ENCODE results near the gene PTBP1. TPM values are rescaled to one million over a fixed set of nuclear protein-coding genes. Genes with fewer than 3 reads are reported as not detected.

The PTBP1 gene
- total RNA-seq, 2 donors from 2014 or later: 284 to 457 TPM

DNA sequence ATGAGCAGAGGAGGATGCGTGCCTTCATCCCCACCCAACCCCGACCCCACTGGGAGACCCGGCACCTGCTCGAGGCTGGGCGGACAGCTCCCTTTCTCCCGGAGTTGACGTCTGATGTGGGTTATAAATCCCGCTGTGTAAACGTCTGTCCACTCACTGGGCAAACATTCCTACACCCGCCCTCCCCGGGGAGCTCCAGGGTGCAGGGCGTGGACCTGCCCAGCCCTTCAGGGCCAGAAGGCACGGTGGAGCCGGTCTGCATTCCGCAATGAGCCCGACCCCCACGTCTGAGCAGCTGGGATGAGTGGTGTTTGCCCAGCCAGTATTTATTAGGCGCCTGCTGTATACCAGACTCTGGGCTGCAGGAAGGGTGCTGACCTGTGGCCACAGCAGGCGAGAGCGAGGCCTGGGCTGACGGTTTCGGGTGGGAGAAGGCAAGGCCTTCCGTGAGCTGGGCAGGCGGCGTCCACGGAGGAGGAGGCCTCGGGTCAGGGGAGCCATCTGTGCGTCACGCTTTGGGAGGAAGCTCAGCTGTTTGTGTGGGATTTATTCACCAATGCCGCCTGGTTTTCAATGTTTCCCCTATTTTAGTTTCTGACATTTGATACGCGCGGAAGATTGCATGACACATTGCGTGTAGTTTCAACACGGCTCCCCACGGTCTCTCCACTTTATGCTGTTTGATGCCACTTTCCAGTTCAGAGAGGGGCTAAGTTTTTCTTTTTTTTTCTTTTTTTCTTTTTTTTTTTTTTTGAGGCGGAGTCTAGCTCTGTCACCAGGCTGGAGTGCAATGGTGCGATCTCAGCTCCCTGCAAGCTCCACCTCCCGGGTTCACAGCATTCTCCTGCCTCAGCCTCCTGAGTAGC lies 44.4 kb upstream of the PTBP1 start:
- Histone ChIP-seq H3K27me3 (no peaks in the 10 kb centered on the region), H3K9me3 (no peaks in the 10 kb centered on the region), H3K4me1 (no peaks in the 10 kb centered on the region), H3K27ac (peak overlapping the region; percentile 98), H3K4me3 (peak overlapping the region; percentile 63), H3K36me3 (no peaks in the 10 kb centered on the region), H3K9ac (ENCODE audit: low read depth in 2 of 2, low read length in 2 of 2) (peak overlapping the region; percentile 61 to 89)
- TF ChIP-seq, protein P1, sequence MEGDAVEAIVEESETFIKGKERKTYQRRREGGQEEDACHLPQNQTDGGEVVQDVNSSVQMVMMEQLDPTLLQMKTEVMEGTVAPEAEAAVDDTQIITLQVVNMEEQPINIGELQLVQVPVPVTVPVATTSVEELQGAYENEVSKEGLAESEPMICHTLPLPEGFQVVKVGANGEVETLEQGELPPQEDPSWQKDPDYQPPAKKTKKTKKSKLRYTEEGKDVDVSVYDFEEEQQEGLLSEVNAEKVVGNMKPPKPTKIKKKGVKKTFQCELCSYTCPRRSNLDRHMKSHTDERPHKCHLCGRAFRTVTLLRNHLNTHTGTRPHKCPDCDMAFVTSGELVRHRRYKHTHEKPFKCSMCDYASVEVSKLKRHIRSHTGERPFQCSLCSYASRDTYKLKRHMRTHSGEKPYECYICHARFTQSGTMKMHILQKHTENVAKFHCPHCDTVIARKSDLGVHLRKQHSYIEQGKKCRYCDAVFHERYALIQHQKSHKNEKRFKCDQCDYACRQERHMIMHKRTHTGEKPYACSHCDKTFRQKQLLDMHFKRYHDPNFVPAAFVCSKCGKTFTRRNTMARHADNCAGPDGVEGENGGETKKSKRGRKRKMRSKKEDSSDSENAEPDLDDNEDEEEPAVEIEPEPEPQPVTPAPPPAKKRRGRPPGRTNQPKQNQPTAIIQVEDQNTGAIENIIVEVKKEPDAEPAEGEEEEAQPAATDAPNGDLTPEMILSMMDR (IDR thresholded peaks at IDR 0.05): no peak
- peak; percentile 94 for DNase-seq
- intact Hi-C loops (cut with DNase I): no loop called here

DNA sequence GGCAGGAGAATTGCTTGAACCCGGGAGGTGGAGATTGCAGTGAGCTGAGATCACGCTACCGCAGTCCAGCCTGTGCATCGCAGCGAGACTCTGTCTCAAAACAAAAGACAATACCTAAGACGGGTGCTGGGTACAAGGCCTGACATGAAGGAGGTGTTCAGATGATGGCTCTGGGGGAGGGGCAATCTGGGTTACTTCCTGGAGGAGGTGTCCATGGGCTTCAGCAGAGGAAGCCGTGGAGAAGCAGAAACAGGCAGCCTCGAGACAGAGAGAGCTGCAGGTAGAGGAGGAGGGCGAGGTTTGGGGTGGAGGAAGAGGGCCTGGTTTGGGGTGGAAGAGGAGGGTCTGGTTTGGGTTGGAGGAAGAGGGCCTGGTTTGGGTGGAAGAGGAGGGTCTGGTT lies 42.7 kb upstream of the PTBP1 start:
- H3K4me1 ChIP-seq: no peaks in the 10 kb centered on the region
- peak overlapping the region; percentile 98 for H3K27ac ChIP-seq
- H3K4me3 ChIP-seq: no peak overlapping the region
- peak; percentile 73 for DNase-seq
- intact Hi-C loops (cut with DNase I): no loop called here
- no peaks in the 10 kb centered on the region for H3K9me3 ChIP-seq
- H3K36me3 ChIP-seq: no peaks in the 10 kb centered on the region
- peak overlapping the region; percentile 55 to 73 for H3K9ac ChIP-seq (ENCODE audit: low read depth in 2 of 2, low read length in 2 of 2)
- no peaks in the 10 kb centered on the region for H3K27me3 ChIP-seq
- TF ChIP-seq, protein P1 (IDR thresholded peaks at IDR 0.05): no peak

DNA sequence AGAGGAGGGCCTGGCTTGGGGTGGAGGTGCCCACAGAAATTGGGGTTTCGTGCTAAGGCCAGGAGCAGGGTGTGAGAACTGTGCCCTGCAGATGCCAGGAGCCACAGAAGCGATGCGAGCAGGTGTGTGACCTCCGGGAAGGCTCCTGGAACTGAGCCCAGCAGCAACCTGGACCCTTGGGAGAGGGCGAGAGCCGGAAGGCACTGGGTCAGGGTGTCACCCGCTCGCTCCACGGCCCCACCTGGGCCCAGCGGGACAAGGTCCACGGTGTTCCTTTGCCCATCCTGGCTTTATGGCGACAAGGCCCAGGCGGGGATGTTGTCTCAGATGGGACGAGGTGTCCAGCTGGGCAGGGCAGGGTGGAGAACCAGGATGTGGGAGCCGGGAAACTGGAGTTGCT lies 42.2 kb upstream of the PTBP1 start:
- no peaks in the 10 kb centered on the region for H3K27me3 ChIP-seq
- H3K4me3 ChIP-seq: no peak overlapping the region
- intact Hi-C loops (cut with DNase I): no loop called here
- H3K9me3 ChIP-seq: no peaks in the 10 kb centered on the region
- H3K4me1 ChIP-seq: no peaks in the 10 kb centered on the region
- peak overlapping the region; percentile 55 to 73 for H3K9ac ChIP-seq (ENCODE audit: low read depth in 2 of 2, low read length in 2 of 2)
- peak; percentile 84 for DNase-seq
- peak overlapping the region; percentile 98 for H3K27ac ChIP-seq
- H3K36me3 ChIP-seq: no peaks in the 10 kb centered on the region
- TF ChIP-seq, protein P1 (IDR thresholded peaks at IDR 0.05): no peak

DNA sequence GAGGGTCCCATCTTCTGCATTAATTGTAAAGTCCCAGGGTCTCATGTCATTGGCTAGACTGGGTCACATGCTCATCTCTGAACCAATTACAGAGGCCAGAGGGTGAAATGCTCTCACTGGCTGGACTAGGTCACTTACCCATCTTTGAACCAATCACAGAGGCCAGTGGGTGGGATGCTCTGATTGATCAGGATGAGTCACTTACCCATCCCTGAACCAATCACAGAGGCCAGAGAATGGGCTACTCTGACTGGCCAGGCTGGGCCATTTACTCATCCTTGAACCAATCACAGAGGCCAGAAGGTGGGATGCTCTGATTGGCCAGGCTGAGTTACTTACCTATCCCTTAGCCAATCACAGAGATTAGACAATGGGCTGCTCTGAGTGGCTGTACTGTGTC lies 41.0 kb upstream of the PTBP1 start:
- H3K27me3 ChIP-seq: no peaks in the 10 kb centered on the region
- no peak overlapping the region for H3K4me3 ChIP-seq
- no peaks in the 10 kb centered on the region for H3K4me1 ChIP-seq
- H3K27ac ChIP-seq: peak overlapping the region; percentile 98
- H3K36me3 ChIP-seq: no peaks in the 10 kb centered on the region
- no peak overlapping the region for H3K9ac ChIP-seq (ENCODE audit: low read depth in 2 of 2, low read length in 2 of 2)
- intact Hi-C loops (cut with DNase I): no loop called here
- no peak for DNase-seq
- TF ChIP-seq, protein P1 (IDR thresholded peaks at IDR 0.05): no peak
- H3K9me3 ChIP-seq: no peaks in the 10 kb centered on the region

DNA sequence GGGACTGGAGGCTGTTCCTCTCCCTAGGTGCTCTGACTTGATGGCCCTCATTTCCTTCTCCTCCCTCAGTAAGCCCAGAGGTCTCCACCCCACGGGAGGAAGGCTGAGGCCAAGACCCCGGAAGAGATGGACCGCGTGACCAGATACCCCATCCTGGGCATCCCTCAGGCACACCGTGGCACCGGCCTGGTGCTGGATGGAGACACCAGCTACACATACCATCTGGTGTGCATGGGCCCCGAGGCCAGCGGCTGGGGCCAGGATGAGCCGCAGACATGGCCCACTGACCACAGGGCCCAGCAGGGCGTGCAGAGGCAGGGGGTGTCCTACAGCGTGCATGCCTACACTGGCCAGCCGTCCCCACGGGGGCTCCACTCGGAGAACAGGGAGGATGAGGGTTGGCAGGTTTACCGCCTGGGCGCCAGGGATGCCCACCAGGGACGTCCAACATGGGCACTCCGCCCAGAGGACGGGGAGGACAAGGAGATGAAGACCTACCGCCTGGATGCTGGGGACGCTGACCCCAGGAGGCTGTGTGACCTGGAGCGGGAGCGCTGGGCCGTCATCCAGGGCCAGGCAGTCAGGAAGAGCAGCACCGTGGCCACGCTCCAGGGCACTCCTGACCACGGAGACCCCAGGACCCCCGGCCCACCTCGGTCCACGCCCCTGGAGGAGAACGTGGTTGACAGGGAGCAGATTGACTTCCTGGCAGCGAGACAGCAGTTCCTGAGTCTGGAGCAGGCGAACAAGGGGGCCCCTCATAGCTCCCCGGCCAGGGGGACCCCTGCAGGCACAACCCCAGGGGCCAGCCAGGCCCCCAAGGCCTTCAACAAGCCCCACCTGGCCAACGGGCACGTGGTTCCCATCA lies 40.2 kb upstream of the PTBP1 start:
- Histone ChIP-seq H3K27ac (no peak overlapping the region), H3K9me3 (no peaks in the 10 kb centered on the region), H3K4me3 (no peak overlapping the region), H3K9ac (ENCODE audit: low read depth in 2 of 2, low read length in 2 of 2) (no peak overlapping the region), H3K4me1 (no peaks in the 10 kb centered on the region), H3K27me3 (no peaks in the 10 kb centered on the region), H3K36me3 (no peaks in the 10 kb centered on the region)
- TF ChIP-seq, protein P1 (IDR thresholded peaks at IDR 0.05): no peak
- DNase-seq: no peak
- intact Hi-C loops (cut with DNase I): no loop called here

All from colonic mucosa (tissue), 4 donors.